GM21786 (cell line): ENCODE results near the gene POLG2.
"Not testable (repeated sequence)": the region's sequence is repeated elsewhere in the genome, so short reads cannot be mapped to it uniquely, and the experiment has no call there.

Experiments used
- ATAC-seq: cut with Tn5 transposase; IDR thresholded peaks from one replicate; pipeline ENCODE4 v1.9.1; 2021; ENCODE audit not compliant: unreplicated experiment

Gene POLG2

DNA sequence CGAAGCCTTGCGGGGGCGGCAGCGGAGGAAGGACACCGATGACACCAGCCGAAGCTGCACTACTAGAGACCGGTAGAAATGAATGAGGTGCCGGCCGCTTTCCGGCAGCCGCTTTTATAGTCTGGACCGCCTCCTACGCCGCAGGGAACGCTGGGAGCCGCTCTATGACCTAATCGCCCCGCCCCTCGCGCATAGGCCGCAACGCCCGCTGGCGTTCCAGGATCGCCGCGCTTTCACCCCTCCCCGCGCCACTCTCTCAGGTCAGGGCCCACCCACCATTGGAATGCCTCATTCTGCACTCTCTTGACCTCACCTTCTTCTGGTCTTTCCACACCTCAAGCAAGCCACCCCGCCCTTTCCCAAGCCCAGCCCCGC is 9.3 kb upstream of the POLG2 start, which contains the start of gene DDX5:
Gene DDX5, minus strand, starts transcription at position 89 of the 375 bp plus-strand sequence. CDS start 170 bp downstream, outside the sequence.
- peak; percentile 61 for ATAC-seq

GRCh38 chr17:64505340-64506200 is 8.7 kb upstream of the POLG2 start:
- peak; percentile 23 for ATAC-seq

GRCh38 chr17:64504769-64505339 is 8.0 kb upstream of the POLG2 start:
- no peak for ATAC-seq

DNA sequence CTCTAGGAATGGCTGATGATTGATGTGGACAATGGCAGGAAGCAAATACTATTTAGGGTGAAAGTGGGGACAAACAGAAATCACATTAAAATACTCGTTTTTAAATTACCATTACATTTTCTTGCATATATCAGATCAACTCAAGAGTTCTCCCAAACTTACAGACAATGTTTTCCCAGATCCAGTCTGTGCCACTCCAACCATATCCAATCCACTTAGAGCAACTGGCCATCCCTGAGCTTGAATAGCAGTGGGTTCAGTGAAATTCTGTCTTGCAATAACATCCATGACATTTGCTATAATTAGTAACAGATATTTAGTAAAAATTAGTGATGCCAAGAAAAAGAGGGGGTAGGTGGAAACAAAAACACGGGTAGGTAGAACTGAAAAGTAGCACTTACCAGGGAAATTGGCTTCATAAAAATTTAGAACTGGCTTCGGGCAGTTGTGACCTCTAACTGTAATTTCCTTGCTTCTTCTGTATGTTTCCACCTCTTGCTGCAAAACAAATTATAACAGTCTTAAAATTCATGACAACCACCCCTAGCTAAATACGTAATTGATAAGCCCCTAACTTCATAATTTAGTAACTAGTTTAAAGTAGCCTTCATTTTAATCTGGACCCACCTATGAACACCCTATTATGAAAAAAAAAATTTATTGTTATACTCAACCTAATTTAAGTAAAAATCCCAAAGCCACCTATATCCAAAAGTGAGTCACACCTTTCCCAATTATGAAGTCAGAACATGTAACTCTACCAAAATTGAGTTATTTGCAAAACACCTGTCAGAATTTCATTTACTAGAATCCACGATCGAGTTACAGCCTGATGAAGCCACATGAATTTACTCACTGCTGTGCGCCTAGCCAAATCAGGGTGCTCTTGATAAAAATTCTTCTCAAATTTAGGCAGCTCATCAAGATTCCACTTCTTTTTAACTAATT is 7.2 kb upstream of the POLG2 start:
- ATAC-seq = no peak

DNA sequence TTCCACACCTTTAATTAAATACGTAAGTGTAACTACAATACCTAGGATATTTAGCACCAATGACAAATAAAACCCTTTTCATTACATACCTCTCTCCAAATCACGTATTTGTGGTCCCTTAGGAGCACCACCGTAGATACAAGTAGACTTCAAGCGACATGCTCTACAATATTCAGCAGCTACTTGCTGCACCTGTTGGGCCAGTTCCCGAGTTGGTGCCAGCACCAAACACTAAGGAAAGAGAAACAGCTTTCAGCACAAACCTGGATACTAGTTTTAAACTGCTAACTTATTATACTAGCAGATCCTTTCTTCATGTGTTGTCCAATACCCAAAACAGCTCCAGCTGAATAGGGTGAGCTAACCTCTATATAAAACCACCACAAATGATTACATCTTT is 6.5 kb upstream of the POLG2 start:
- ATAC-seq = no peak

GRCh38 chr17:64502809-64503208 is 6.0 kb upstream of the POLG2 start:
- no peak for ATAC-seq

DNA sequence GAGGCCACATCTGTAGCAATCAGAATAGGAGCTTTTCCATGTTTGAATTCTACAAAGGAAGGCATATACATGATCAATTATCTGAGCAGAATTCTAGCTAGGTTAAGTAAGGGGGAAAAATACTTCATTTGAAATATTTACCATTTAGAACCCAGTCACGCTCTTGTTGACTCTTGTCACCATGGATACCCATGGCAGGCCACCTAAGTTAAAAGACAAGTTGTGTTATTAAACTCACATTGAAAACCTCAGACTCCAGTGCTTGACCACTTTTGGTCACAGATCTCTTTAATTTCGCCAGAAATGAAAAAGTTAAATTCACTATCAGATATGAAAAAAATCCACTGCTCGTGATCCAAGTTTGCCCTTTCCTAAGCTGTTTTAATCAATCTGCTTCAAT is 5.2 kb upstream of the POLG2 start:
- no peak for ATAC-seq

GRCh38 chr17:64500862-64501765 is 4.3 kb upstream of the POLG2 start:
- ATAC-seq = no peak

DNA sequence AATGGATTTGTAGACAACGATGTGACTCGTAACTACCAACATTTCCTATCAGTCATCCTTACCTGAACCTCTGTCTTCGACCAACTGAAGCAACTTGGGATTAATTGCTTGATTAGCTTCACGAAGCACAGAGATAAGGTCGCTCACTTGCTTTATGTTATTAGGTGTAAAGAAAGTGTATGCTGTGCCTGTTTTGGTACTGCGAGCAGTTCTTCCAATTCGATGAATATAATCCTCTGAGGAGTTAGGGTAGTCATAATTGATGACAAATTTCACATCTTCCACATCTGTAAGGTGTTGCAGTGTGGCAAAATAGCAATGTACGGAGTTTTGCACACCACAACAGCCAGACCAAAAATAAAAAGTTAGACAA is 3.6 kb upstream of the POLG2 start:
- no peak for ATAC-seq

GRCh38 chr17:64499805-64500486 is 3.1 kb upstream of the POLG2 start:
- no peak for ATAC-seq

GRCh38 chr17:64498308-64499203 is 1.7 kb upstream of the POLG2 start:
- no peak for ATAC-seq

DNA sequence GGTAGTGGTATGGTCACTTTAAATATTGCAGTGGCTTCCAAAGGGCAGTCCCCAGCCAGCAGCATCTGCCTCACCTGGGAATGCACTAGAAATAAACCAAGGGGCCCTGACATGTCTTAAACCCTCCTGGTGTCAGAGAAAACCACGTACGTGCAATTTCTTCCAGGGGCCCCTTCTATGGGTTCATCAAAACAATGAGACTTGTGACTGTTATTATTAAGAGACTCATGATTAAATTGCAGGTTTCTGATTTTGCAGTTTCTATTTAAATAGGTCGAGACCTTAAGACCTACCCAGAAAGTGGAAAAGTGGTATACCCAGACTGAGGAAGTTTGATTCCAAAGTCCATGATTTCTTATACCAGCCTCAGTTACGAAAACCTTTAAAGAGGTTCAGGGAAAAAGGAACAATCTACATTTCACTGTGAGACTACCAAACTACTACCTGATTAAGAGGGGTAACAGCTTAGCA is 746 bp upstream of the POLG2 start:
- ATAC-seq = no peak

- no peak for ATAC-seq
Measured at GRCh38 chr17:64496348-64496785, 487 bp downstream of the POLG2 start.

DNA sequence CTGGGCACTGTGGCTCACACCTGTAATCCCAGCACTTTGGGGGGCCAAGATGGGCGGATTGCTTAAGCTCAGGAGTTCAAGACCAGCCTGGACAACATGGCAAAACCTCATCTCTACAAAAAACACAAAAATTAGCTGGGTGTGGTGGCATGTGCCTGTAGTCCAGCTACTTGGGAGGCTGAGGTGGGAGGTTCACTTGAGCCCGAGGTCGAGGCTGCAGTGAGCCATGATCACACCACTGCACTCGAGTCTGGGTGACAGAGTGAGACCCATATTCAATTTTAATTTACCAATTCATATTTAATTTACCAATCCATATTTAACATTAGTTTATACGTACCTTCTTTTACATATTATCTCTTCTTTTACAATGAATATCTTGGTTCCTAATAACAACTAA is 1.6 kb downstream of the POLG2 start:
- not testable (repeated sequence) for ATAC-seq

GRCh38 chr17:64494121-64494520 is 2.7 kb downstream of the POLG2 start:
- no peak for ATAC-seq

DNA sequence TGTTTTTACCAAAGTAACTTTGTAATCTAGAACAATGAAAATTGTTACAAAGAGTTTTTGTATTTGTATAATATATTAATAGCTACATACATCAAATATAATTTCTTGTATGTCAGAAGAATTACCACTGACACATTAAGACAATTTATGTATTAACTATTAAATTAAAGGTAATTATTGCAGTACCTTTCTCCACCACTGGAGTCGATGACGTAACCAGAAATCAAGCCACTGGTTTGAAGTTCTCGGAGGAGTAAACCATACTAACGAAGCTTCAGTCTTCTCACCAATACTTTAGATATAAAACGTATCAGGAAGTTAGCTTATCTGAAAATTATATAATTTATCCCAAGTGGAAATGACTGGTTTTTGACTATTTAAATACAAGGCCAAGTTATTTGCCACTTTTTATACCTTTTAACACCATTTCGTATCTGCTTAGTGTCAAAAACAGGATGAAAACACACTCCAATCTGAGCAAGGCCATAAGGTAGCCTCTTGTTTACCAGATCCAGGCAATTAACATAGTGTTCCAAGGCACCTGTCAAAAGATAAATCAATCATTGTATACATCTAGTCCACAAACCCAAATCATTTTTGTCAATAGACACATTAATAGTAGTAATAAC is 4.3 kb downstream of the POLG2 start:
- ATAC-seq = no peak

DNA sequence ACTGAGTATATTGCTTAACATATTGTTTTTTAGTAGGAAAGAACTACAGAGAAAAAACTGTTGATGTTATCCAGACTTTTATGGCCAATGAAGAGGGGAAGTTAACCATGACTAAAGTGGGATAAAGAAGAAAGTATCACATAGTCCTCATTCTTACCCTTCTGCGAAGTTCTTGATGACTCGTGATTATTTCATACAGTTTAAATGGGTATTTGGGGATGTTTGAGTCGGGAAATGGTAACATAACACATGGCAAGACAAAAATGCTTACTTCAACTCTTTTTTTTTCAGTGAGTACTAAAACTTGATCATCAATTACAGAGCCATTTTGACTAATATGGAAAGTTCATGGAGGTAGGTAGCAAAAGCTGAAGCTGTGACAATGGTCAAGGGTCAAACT is 4.9 kb downstream of the POLG2 start:
- ATAC-seq = no peak
